Measurements from ENCODE around the gene USP2.

The USP2 gene

GRCh38 chr11:119363081-119363850 is 18.2 kb downstream of the USP2 start:
- no peak overlapping the region for H3K4me3 ChIP-seq (replicated peaks; ENCODE audit: low read depth, low read length)
- DNase-seq (ENCODE audit: low read depth) = no peak
- TF ChIP-seq CTCF (IDR thresholded peaks at IDR 0.05; ENCODE audit: low read length, missing control alignments) = no peak

- H3K4me3 ChIP-seq (replicated peaks; ENCODE audit: low read depth, low read length) = no peak overlapping the region
- TF ChIP-seq CTCF (IDR thresholded peaks at IDR 0.05; ENCODE audit: low read length, missing control alignments) = no peak
- no peak for DNase-seq (ENCODE audit: low read depth)
Observed at GRCh38 chr11:119362741-119363080, 18.8 kb downstream of the USP2 start.

GRCh38 chr11:119361941-119362725 is 19.4 kb downstream of the USP2 start:
- H3K4me3 ChIP-seq (replicated peaks; ENCODE audit: low read depth, low read length) = no peak overlapping the region
- no peak for DNase-seq (ENCODE audit: low read depth)
- TF ChIP-seq CTCF (IDR thresholded peaks at IDR 0.05; ENCODE audit: low read length, missing control alignments) = no peak

GRCh38 chr11:119361056-119361787 is 20.3 kb downstream of the USP2 start:
- DNase-seq (ENCODE audit: low read depth) = peak; percentile 56
- no peak overlapping the region for H3K4me3 ChIP-seq (replicated peaks; ENCODE audit: low read depth, low read length)
- TF ChIP-seq CTCF (IDR thresholded peaks at IDR 0.05; ENCODE audit: low read length, missing control alignments) = no peak

- TF ChIP-seq CTCF (IDR thresholded peaks at IDR 0.05; ENCODE audit: low read length, missing control alignments) = no peak
- no peak for DNase-seq (ENCODE audit: low read depth)
- H3K4me3 ChIP-seq (replicated peaks; ENCODE audit: low read depth, low read length) = no peak overlapping the region
Observed at GRCh38 chr11:119359365-119360214, 21.9 kb downstream of the USP2 start.

- no peak for DNase-seq (ENCODE audit: low read depth)
- TF ChIP-seq CTCF (IDR thresholded peaks at IDR 0.05; ENCODE audit: low read length, missing control alignments) = no peak
- peak overlapping the region; percentile 61 for H3K4me3 ChIP-seq (replicated peaks; ENCODE audit: low read depth, low read length)
Observed at GRCh38 chr11:119357074-119357473, 24.4 kb downstream of the USP2 start.
